KMS-11 (cell line): ENCODE results near the gene DOK4.

Source experiments
- H2AFZ ChIP-seq: fragments of 200-600 bp; sonication (generic); 2 replicates; pipeline ENCODE4 v1.6.1; 2016; ENCODE audit warnings: antibody characterized with exemption, mixed run types, low read depth
- H3K27ac ChIP-seq: fragments of 200-600 bp; sonication (generic); 2 replicates; pipeline ENCODE4 v1.6.1; 2016; ENCODE audit warnings: mild to moderate bottlenecking, mixed run types
- H3K27me3 ChIP-seq: fragments of 200-600 bp; sonication (generic); 2 replicates; pipeline ENCODE4 v1.6.1; 2017; ENCODE audit warnings: mild to moderate bottlenecking, low read depth, mixed run types, moderate library complexity; ENCODE audit not compliant: insufficient read depth
- H3K36me3 ChIP-seq: fragments of 200-600 bp; sonication (generic); 2 replicates; pipeline ENCODE4 v1.6.1; 2017; ENCODE audit warnings: mild to moderate bottlenecking, mixed run types; ENCODE audit not compliant: insufficient read depth
- H3K4me1 ChIP-seq: fragments of 200-600 bp; sonication (generic); 2 replicates; pipeline ENCODE4 v1.6.1; 2016; ENCODE audit warnings: mild to moderate bottlenecking, low read depth, mixed run types; ENCODE audit not compliant: poor library complexity, severe bottlenecking
- H3K4me2 ChIP-seq: fragments of 200-600 bp; sonication (generic); 2 replicates; pipeline ENCODE4 v1.7.0; 2016; ENCODE audit warnings: mild to moderate bottlenecking, mixed run types
- H3K4me3 ChIP-seq: fragments of 200-600 bp; sonication (generic); IDR thresholded peaks from 2 replicates; pipeline ENCODE4 v1.6.1; 2017; ENCODE audit warnings: low read depth, low read length, mixed read lengths; ENCODE audit not compliant: insufficient read depth
- H3K79me2 ChIP-seq: fragments of 200-600 bp; sonication (generic); 2 replicates; pipeline ENCODE4 v1.6.1; 2016; ENCODE audit warnings: low read depth, mixed run types; ENCODE audit not compliant: insufficient read depth
- H3K9ac ChIP-seq: fragments of 200-600 bp; sonication (generic); 2 replicates; pipeline ENCODE4 v1.6.1; 2016; ENCODE audit warnings: mild to moderate bottlenecking, mixed run types
- H4K20me1 ChIP-seq: fragments of 200-600 bp; sonication (generic); 2 replicates; pipeline ENCODE4 v1.6.1; 2016; ENCODE audit warnings: mild to moderate bottlenecking, mixed run types; ENCODE audit not compliant: insufficient read depth
- CTCF ChIP-seq: fragments of 200-600 bp; sonication (generic); conservative IDR thresholded peaks from 2 replicates; pipeline ENCODE4 v1.6.1; 2017; ENCODE audit warnings: low read depth, mild to moderate bottlenecking, antibody characterized with exemption, low read length, moderate library complexity, mixed read lengths

Gene DOK4

GRCh38 chr16:57474671-57475661 is 11.3 kb downstream of the DOK4 start:
- H3K79me2 ChIP-seq: no peaks in the 10 kb centered on the region
- no peak overlapping the region for H3K4me3 ChIP-seq
- no peaks in the 10 kb centered on the region for H3K27me3 ChIP-seq
- no peaks in the 10 kb centered on the region for H3K36me3 ChIP-seq
- no peak overlapping the region for H3K4me2 ChIP-seq
- no peak for TF ChIP-seq CTCF
- H4K20me1 ChIP-seq: no peaks in the 10 kb centered on the region
- no peak overlapping the region for H3K9ac ChIP-seq
- no peak overlapping the region for H3K27ac ChIP-seq
- H2AFZ ChIP-seq: no peak overlapping the region
- peaks cover 13% of the 10 kb centered on the region for H3K4me1 ChIP-seq

GRCh38 chr16:57473906-57474305 is 12.4 kb downstream of the DOK4 start:
- H4K20me1 ChIP-seq: no peaks in the 10 kb centered on the region
- H3K4me1 ChIP-seq: peaks cover 13% of the 10 kb centered on the region
- H3K36me3 ChIP-seq: no peaks in the 10 kb centered on the region; the same call in 1 of the 2 replicates
- no peak for TF ChIP-seq CTCF
- H3K27me3 ChIP-seq: no peaks in the 10 kb centered on the region
- H3K9ac ChIP-seq: no peak overlapping the region
- no peaks in the 10 kb centered on the region for H3K79me2 ChIP-seq
- H3K4me2 ChIP-seq: no peak overlapping the region
- H2AFZ ChIP-seq: no peak overlapping the region
- H3K4me3 ChIP-seq: no peak overlapping the region
- H3K27ac ChIP-seq: no peak overlapping the region

DNA sequence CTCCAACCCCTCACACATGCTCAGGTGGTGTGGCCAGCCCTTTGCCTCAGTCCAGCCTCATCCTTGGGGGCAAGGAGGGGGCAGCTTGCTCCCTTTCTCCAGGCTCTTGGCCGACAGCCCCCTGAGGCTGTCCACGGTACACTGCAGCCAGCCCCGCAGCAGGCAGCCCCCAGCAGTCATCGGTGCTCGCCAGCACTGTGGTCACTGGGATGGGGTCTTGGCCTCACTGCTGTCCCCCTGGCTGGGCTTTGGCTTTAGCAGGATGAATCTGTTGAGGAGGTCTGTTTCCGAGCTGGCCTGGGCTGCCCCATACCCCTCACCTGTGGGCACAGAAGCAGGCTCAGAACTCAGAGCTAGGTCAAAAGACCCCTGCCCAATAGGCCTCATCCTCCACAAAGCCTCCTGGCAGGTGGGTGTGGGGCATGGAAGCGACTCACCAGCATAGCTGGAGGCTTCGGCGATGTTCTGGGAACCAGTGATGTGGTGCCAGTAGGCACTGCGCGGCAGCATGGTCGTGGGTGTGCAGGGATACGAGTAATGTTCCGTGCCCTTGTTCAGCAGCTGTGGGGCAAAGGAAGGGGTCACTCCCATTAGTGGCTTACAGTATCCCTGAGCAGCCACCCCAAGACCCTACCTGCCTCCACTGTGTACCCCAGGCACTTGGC is 13.0 kb downstream of the DOK4 start:
- Histone ChIP-seq H4K20me1 (no peaks in the 10 kb centered on the region), H3K9ac (no peak overlapping the region), H3K79me2 (no peaks in the 10 kb centered on the region), H3K4me2 (no peak overlapping the region), H3K27ac (no peak overlapping the region), H2AFZ (no peak overlapping the region), H3K4me3 (no peak overlapping the region), H3K27me3 (no peaks in the 10 kb centered on the region), H3K36me3 (no peaks in the 10 kb centered on the region; the same call in 1 of the 2 replicates), H3K4me1 (peaks cover 13% of the 10 kb centered on the region)
- TF ChIP-seq CTCF: no peak

DNA sequence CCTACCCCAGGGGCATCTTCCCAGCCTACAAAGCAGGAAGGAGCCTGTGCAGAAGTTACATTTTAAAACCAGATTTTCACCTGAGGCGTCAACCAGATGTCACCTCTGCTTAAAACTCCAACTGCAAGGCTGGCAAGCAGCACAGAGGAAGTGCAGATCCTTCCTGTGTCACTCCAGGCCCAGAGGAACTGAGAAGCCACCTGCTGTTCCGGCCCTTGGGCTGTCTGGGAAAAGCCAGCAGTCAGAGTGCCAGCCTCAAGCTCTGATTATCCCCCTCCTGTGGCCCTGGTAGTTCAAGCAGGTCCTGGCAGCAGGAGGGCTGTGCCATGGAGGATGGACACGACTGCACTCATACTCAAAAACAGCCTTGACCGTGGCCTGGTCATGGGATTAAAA is 13.6 kb downstream of the DOK4 start:
- Histone ChIP-seq H3K27me3 (no peaks in the 10 kb centered on the region), H3K79me2 (no peaks in the 10 kb centered on the region), H3K27ac (no peak overlapping the region), H2AFZ (no peak overlapping the region), H3K36me3 (no peaks in the 10 kb centered on the region; the same call in 1 of the 2 replicates), H3K9ac (no peak overlapping the region), H4K20me1 (no peaks in the 10 kb centered on the region), H3K4me2 (no peak overlapping the region), H3K4me3 (no peak overlapping the region), H3K4me1 (peaks cover 13% of the 10 kb centered on the region)
- TF ChIP-seq CTCF: no peak
